Activated naive CD4-positive, alpha-beta T cell treated with anti-CD3 and anti-CD28 coated beads, Interleukin-2, amount 50 U/mL, for 16 hours (primary cell): Measurements from ENCODE around the gene SASH1.

Source experiments
- DNase-seq: peaks from one replicate; pipeline ENCODE4 v3.0.0-alpha.2; 2020

Gene SASH1

DNA sequence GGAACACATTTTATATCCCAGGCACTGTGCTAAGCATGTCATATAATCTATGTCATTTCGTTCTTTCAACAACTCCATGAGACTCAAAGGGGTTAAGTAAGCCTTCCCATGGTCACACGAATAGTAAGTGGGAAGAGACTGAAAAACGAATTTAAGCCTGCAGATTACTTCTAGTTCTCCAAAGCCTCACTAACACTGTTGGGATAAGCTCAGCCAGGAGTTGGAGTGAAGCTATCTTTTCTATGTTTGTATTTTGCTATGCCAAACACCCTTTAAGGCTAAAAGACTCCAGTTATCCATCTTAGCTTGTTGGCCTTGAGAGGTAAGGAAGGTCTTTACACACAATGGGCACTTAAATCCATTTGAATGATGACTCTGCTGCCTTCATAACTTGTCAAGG, 256.1 kb downstream of the SASH1 start:
- DNase-seq, result no peak

DNA sequence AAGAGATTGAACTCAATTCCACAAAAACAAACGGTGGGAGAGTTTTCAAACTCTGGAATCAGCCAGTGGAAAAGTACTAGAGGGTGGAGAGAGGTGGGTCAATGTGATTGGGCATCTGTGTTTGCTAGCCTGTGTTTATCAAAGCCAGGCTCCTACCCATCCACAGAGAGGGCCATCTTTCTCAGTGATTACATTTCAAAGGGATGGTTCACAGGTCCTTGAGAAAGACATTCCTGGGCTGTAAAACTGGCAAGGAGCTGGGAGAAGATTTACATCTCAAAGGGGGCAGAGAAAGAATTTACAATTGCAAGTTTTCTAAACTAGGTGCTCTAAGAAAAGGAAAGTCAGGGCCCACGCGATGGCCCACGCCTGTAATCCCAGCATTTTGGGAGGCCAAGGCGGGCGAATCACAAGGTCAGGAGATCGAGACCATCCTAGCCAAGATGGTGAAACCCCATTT, 257.4 kb downstream of the SASH1 start:
- no peak for DNase-seq
